Daoy (cell line): Measurements from ENCODE around the gene PDP2. TPM values are rescaled to one million over a fixed set of nuclear protein-coding genes. Genes with fewer than 3 reads are reported as not detected.
"Not testable (repeated sequence)": the region's sequence is repeated elsewhere in the genome, so short reads cannot be mapped to it uniquely, and the experiment has no call there.

Experiments
- DNase-seq: peaks from one replicate; pipeline ENCODE4 v3.0.0-alpha.2; 2015; ENCODE audit warnings: low read depth
- total RNA-seq: library from RNA; depleted of rRNA; stranded (reverse); fragments of >200 nt; shearing (Covaris generic); gene quantifications from 2 replicates; pipeline ENCODE4 v1.2.3, GENCODE V29; 2014

PDP2 gene
- total RNA-seq, 1 experiment from 2014 or later: 2.7 TPM

DNA sequence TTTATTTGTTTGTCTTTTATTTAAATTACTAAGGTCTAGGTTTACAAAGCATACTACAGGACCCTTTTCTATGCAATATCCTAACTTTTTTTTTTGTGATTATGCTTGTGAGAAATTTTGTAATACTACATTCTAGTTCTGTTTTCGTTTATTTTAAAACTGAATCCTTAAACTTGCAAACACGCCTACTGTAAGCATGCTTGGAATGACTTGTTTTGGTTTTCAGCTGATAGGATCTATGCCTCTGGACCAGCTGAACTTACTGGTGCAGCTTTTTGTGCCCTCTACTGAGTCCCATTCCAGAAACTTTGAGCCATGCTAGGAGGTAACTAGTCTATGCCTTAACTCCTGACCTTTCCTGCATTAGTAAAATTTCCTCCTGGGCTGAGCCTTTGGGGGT is 6.0 kb downstream of the PDP2 start:
- no peak for DNase-seq

DNA sequence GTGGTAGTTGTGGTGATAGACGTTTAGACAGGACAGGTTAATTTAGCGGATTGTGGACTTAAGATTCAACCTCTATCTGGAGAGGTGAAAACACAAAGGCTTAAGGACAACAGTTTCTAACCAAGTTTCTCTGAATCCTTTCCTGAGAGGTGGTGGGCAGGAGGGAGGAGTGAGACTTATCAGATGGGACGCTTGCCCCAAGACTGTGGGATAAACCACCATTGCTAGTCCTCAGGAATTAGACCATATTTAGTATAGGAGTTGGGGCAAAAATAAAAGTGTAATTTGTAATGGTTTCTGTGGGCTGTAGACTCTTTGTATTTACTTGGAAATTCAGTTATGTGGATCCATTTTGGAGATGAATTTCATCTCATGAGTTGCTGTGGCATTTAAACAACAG is 6.6 kb downstream of the PDP2 start:
- no peak for DNase-seq

DNA sequence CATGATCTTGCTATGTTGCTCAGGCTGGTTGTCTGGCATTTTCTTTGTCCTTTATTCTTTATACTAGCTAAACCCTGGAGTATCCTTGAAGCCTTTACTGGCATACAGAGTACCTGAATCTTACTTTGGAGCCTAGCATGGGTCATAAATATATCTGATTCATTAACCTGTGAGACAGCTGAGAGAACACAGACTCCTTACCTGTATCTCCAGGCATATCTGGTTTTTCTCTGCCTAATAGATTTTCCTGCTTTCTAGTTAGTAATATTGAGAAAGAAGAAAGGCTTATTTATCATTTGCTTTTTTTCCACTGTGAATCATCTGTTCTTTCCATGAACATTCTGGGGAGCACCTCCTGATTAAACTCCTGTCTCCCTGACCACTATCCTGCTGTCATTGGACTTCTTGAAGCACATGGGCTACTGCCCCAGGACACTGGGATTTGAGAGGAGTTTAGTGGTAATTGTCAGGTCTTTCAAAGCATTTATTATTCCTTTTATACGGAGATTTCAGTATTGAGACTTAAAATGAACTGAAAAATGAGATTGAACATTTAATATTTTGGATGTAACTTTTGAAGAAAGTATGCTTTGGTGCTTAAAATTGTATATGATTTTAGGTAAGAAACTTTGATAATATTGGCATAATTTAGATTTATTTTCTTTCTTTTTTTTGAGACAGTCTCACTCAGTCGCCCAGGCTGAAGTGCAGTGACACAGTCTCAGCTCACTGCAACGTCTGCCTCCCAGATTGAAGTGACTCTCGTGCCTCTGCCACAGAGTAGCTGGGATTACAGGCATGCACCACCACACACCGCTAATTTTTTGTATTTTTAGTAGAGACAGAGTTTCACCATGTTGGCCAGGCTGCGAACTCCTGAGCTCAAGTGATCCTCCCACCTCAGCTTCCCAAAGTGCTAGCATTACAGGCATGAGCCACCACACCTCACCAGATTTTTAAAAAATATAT is 8.6 kb downstream of the PDP2 start:
- DNase-seq: no peak

DNA sequence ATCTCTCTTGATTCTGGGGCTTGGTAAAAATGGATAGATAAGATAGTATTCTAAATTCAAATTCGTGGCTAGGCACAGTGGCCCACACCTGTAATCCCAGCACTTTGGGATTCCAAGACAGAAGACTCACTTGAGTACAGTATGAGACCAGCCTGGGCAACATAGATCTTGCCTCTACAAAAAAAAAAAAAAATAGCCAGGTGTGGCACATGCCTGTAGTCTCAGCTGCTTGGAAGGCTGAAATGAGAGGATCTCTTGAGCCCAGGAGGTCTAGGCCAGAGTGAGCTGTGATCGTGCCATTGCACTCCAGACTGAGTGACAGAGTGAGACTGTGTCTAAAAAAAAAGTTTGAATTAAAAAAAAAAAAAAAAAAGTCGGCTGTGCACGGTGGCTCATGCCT is 9.3 kb downstream of the PDP2 start:
- DNase-seq: no peak

DNA sequence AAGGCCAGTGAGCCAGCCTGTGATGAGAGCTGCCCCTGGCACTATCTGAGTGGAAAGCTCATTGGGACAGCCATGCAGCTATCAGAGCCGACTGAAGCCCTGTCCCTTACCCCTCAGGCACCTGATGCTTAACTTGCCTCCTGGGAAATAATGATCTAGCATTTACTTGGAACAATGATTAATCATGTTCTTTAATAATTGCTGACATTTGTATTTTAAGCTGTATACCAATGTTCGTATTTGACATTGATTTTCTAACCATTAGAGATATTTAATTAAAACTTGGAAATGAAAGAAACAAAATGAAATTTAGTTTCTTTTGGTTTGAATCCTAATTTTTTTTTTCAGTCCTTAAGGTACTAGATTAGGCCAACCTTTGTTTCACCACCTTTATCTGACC is 10.5 kb downstream of the PDP2 start:
- no peak for DNase-seq

DNA sequence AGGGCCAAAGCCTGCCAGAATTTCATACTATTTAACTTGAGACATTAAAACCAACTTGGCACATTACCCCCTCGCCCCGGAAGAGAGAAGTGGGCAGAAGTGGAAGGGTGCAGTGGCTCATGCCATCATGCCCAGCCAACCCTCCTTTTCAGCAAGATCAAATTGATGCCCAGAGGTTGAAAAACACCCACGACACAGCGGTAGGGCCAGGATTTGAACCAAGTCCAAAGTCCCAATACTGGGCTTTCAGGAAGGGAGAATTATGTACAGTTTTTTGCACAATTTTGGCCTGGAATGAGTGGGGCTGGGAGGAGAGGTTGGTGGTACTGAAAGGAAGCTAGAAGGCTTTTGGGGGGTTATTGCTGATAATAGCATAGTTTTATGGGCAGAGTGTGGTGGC is 11.0 kb downstream of the PDP2 start:
- DNase-seq: no peak

DNA sequence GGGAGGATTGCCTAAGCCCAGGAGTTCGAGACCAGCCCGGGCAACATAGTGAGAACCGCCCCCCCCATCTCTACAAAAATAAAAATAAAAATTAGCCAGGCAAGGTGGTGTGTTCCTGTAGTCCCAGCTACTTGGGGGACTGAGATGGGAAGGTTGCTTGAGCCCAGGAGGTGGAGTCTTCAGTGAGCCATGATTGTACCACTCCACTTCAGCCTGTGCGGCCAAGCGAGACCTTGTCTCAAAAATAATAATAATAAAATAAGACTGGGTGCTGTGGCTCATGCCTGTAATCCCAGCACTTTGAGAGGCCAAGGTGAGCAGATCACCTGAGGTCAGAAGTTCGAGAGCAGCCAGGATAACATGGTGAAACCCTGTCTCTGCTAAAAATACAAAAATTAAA is 11.5 kb downstream of the PDP2 start:
- DNase-seq: no peak

DNA sequence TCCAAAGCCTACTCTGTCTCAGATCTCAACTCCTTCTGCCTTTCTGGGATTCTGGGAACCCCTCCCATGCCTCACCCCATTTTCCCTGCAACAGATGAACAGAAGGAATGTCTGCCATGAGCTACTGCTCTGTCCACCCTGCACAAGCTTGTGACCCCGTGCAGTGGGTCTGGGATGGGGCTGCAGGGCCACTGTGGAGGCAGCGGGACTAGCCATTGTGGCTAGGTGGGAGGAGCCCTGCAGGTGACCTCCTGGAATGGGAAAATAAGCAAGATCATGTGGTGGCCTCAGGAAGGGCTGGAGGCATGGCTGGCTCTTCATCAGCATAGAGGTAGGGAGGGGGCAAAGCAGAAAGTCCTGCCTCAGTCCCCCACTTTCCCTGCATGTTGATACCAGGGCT is 13.7 kb downstream of the PDP2 start:
- no peak for DNase-seq

DNA sequence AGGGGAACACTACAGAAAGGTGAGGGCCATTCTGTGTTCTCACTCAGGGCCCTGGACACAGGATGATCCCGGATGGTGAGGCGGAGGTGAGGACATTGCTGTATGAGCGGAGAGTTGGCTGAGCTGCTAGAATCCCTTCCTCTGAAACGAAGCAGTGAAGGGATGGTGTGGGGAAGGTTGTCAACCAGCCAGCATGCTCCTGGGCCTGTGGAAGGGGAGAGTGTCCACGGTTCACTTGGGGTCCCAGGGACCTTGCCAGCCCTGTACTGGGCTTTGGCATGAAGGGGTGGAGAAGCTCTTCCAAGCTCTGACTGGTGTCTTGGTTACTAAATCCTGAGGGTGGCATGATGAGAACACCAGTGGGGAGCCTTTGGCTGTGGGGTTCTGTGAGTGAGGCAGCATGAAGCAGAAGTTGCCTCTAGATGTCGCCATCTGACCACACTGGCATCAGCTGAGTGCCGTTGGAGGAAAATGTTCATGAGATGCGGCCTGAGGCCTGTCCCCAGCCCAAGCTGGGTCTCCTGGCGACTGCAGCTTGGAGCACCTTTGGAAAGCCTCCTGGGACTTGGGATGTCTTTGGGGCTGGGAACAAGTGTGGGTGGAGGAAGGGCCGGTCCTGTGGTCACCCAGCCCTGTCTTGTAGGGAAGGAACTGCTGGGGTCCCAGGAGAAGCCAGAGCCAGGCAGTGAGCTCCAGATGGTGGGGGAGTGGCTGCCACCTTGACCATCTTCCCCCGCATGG is 14.8 kb downstream of the PDP2 start:
- DNase-seq: peak; percentile 74

DNA sequence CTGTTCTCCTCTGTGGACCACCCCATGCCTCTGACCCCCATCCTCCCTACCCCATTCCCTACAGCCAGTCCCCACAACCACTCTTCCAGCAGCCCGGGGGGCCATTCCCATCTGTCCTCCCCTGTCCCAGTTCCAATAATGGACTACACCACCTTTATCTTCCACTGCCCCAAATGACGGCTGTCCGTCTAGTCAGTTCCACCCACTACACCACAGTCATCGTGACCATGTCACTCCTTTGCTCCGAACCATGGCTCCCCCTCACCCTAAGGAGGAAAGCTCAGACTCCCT is 15.3 kb downstream of the PDP2 start:
- DNase-seq: no peak

DNA sequence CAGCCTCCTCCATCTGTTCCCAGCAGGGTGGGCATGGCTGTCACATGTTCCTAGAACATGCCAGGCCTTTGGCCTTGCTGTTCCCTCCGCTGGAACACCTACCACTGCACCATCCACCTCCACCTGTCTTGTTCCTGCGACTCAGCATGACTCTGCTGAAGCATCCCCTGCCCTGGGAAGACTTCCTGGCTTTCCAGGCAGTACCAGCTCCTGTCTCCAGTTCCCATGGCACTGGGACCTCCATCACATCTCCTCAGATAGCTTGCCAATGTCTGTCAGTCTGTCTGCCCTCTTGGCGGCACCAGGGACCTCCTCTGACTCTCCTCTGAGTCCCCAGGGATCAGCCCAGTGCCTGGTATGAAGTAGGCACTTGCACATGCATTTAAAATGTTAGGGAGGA is 15.7 kb downstream of the PDP2 start:
- DNase-seq: no peak

DNA sequence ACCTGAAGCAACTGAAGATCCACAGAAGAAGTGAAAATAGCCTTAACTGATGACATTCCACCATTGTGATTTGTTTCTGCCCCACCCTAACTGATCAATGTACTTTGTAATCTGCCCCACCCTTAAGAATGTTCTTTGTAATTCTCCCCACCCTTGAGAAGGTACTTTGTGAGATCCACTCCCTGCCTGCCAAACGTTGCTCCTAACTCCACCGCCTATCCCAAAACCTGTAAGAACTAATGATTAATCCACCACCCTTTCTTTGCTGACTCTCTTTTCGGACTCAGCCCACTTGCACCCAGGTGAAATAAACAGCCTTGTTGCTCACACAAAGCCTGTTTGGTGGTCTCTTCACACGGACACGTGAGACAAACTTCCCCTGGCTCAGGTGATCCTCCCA is 16.4 kb downstream of the PDP2 start:
- DNase-seq: not testable (repeated sequence)

DNA sequence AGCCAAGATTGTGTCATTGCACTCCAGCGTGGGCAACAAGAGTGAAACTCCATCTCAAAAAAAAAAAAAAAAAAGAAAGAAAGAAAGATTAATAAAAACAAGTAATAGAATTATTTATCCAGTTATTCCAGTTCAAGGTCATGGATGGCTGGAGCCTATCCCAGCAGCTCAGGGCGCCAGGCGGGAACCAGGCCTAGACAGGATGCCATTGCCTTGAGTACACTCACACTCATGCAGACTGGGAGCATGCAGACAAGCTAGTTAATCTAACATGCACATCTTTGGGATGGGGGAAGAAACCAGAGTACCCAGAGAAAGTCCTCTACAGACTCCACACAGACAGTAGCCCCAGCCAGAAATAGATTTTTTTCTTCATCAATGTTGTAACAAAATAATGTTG is 17.9 kb downstream of the PDP2 start:
- no peak for DNase-seq

DNA sequence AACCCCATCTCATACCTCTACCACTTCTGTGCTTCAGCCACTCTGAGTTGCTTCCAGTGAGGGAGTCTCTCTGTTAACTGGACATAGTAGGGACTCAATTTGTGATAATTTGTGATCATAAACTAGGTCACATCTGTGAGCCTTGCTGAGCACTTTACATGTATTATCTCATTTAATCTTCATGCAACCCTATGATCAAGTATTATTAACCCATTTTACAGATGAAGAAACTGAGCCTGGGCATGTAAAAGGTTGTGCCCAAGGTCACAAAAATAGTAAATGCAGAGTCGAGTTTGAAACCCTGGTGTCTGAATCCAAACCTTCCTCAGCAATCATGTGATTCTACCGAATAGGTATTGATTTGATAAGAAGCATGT is 18.6 kb downstream of the PDP2 start:
- DNase-seq: no peak

DNA sequence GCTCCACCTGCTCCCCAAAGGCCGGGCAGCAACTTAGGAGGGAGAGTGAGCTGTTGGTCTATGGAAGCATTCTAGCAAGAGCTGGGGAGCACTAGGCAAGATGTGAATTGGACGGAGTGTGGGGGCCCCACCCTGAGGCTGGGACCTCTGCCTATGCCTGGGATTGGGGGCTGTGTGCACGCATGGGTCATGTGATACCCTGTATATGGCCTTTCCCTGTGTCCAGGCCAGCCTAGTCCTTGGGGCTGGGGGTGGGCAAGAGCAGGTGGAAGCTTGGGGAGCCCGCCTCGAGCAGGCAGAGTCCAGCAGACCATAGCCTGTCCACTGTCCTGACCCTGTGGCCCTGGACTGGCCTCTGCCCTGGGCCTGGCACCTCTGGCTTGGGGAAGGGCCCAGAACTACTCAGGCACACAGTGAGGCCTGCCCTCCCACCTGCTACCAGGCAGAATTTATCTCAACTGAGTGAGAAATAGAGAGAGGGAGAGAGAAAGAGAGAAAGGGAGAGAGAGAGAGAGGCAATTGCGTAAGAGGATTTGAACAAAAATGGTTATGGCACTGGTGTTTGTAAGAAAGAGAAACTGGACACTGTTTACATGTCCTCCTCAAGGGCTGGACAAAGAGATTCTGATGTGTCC is 19.1 kb downstream of the PDP2 start:
- no peak for DNase-seq

DNA sequence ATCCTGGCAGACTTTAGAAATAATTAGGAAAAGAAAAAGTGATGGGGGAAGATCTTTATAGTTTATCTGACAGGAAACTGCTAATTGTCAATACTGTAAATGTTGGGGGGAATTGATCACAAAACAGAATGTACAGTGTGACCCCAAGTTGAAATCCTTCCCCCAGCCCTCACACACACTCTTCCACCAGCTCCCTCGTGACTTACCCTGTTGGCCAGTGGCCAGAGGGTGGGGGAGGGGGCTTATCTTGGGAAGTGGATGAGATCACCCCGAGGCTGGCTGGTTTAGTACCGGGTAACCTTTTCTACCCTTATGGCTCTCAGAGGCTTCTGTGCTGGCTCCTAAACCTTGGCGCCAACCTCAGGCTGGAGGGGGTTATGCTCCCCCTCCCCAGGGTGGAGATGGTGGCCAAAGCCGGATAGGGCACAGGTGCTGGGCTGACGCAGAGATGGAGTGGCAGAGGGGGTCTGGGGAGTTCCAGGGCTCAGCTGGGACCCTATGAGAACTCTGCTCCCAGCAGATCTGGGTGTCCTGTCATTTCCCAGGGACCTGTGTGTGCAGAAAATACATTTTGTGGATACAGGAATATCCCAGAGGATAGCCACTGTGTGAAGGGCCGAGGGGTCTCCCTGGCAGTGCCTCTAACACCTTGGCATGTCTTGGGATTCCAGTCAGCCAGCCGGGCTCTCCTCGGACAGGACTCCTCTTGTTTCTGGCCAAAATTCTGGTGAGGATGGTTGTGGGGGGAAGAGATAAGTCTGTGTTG is 19.8 kb downstream of the PDP2 start:
- peak; percentile 87 for DNase-seq

DNA sequence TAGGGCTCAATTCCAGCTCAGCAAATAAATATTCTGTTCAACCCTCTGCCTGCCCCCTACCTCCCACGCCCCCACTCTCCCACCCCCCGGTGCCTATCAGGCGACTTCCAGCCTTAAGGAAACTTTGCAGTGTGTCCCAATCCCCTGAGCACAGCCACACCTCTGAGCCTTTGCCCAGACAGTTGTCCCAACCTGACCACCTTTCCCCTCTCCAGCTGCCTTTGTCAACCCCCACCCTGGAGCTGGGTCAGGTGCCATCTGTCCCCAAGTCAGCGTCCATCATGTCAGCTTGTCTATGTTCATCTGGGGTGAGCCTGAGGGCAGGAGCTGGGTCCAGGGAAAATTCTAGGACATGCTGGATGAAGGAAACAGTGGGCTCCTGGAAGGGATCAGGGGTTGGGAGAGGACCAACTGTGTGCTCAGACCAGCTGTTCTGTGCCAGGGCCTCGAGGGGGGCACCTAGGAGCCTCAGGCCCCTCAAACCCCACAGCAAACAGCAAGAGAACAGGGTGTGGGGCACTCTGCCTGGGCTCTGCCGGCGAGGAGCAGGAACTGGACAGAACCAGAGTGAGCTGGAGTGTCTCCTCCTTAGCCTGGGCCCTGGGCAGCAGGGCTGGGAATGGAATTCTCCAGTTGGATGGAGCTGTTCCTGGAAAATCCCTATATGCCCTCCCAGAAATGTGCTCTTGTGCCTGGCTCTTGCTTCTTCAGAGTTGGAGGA is 20.6 kb downstream of the PDP2 start:
- no peak for DNase-seq

DNA sequence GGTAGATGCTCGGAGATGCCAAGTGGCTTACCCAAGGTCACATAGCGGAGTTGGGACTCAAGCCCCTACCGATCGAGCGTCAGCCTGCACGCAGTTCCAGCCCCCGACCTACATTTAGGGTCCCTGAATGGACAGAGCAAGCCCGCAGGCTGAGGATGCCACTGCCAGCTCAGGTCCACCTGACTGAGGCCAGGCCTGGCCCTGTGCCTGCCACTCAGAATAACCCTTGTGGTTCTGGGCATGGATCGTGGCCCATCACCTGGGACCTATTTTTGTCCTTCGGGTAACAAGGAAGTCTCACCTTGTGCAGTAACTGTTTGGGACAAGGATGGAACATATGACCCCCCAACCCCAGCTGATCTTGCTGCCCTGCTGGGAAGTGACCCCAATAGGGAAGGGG is 21.3 kb downstream of the PDP2 start:
- DNase-seq: no peak

DNA sequence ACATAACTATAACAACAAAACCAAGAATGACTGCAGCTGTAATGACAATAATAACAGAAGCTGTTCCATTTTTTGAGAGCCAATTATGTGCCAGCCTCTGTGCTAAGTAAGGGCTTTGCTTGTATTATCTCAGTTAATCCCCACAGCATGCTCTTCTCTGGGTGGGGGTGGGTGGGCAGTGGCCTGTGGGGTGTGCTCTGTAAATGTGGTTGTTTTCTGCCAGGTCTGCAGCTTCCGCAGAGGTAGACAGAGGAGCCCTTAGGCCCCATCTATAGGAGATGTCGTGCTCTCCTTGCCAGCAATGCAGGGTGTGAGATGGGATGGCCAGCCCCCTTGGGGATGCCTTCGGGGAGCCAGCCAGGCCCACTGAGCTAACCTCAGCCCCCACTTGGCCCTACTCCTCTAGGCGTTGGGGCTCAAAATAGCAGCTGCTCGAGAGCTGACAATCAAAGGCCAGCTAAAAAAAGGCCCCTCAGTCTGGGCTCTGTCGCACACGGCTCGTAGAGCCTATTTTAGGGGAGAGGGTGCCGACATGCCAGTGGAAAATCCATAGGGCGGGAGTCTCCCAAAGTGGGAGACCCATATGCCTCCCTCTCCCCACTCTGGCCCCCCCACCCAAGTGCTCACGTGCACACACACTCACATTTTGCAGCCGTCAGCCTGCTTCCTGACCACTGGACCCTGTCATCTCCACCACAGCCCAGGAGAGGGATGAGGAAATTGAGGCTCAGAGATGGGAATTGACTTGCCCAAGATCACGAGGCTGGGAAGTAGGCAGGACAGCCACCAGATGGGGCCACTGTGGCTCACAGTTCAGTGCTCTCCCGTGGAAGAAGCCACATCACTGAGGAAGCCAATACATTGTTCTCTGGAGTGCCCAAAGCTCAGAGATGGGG is 22.6 kb downstream of the PDP2 start:
- DNase-seq: no peak
